CD14-positive monocyte (primary cell): ENCODE data around the gene SNRNP200. TPM values are rescaled to one million over a fixed set of nuclear protein-coding genes. Genes with fewer than 3 reads are reported as not detected.

Experiments used
- DNase-seq, 3 donors: peaks; one replicate each; pipeline ENCODE4 v3.0.0-alpha.2; 2011 to 2022
- H2AFZ ChIP-seq: 2 replicates; pipeline ENCODE4 v1.6.0; 2012; ENCODE audit warnings: mild to moderate bottlenecking, low read depth, low read length, inconsistent platforms; ENCODE audit not compliant: insufficient read depth, poor library complexity, severe bottlenecking
- H3K27ac ChIP-seq, 2 donors: 1 replicate in 1 of 2; 2 replicates in 1 of 2; pipeline ENCODE4 v1.5.1; 2012 to 2013; ENCODE audit warnings: low read length in 2 of 2, control low read depth in 1 of 2, inconsistent platforms in 1 of 2, low read depth in 1 of 2, mild to moderate bottlenecking in 1 of 2
- H3K27me3 ChIP-seq, 2 donors: one replicate each; pipeline versions ENCODE4 v1.6.0 to v1.6.1; 2011 to 2013; ENCODE audit warnings: low read length in 2 of 2; ENCODE audit not compliant: control insufficient read depth in 2 of 2, insufficient read depth in 2 of 2
- H3K36me3 ChIP-seq, 2 donors: replicated peaks in 1 of 2; 1 replicate in 1 of 2; 2 replicates in 1 of 2; pipeline versions ENCODE4 v1.5.1 to v1.6.1; 2012 to 2013; ENCODE audit warnings: low read length in 2 of 2, control low read depth in 1 of 2, inconsistent platforms in 1 of 2, mild to moderate bottlenecking in 1 of 2; ENCODE audit not compliant: insufficient read depth in 2 of 2, control insufficient read depth in 1 of 2
- H3K4me1 ChIP-seq, 2 donors: 1 replicate in 1 of 2; 2 replicates in 1 of 2; pipeline versions ENCODE4 v1.5.1 to v1.6.1; 2012 to 2013; ENCODE audit warnings: low read length in 2 of 2, control low read depth in 1 of 2, inconsistent platforms in 1 of 2, mild to moderate bottlenecking in 1 of 2, moderate library complexity in 1 of 2; ENCODE audit not compliant: insufficient read depth in 2 of 2, control insufficient read depth in 1 of 2
- H3K4me2 ChIP-seq: replicated peaks from 2 replicates; pipeline ENCODE3; 2012; ENCODE audit warnings: low read length, moderate library complexity, mild to moderate bottlenecking; ENCODE audit not compliant: poor library complexity, severe bottlenecking; ENCODE audit errors: extremely low read depth
- H3K4me3 ChIP-seq, 3 experiments: fragments of 200-600 bp in 1 of 3; sonication (generic) in 1 of 3; replicated peaks in 1 of 3; 1 replicate in 2 of 3; 2 replicates in 1 of 3; pipeline ENCODE4 v1.5.1; 2011 to 2013; ENCODE audit warnings: low read length in 3 of 3, mild to moderate bottlenecking in 3 of 3, control low read depth in 2 of 3, low read depth in 2 of 3, inconsistent platforms in 1 of 3, moderate library complexity in 1 of 3
- H3K79me2 ChIP-seq: 2 replicates; pipeline ENCODE4 v1.6.0; 2012; ENCODE audit warnings: mild to moderate bottlenecking, control low read depth, inconsistent platforms, low read length, moderate library complexity; ENCODE audit not compliant: insufficient read depth
- H3K9ac ChIP-seq: 2 replicates; pipeline ENCODE4 v1.6.0; 2017; ENCODE audit warnings: low read length, mild to moderate bottlenecking; ENCODE audit not compliant: insufficient read depth, poor library complexity, severe bottlenecking
- H3K9me3 ChIP-seq, 2 donors: replicated peaks in 1 of 2; 1 replicate in 1 of 2; 2 replicates in 1 of 2; pipeline versions ENCODE4 v1.5.1 to v1.6.1; 2012 to 2013; ENCODE audit warnings: low read length in 2 of 2, control low read depth in 1 of 2; ENCODE audit not compliant: control insufficient read depth in 1 of 2, insufficient read depth in 1 of 2
- H4K20me1 ChIP-seq: 2 replicates; pipeline ENCODE4 v1.6.0; 2012; ENCODE audit warnings: mild to moderate bottlenecking, low read length, control low read depth, moderate library complexity; ENCODE audit not compliant: insufficient read depth
- H3K27ac Mint-ChIP-seq, 7 donors: one replicate each; pipeline ENCODE4 v1.8.0; 2020; ENCODE audit warnings: mild to moderate bottlenecking in 7 of 7, mixed read lengths in 7 of 7, moderate library complexity in 6 of 7, inconsistent platforms in 2 of 7
- H3K27me3 Mint-ChIP-seq, 3 donors: one replicate each; pipeline ENCODE4 v1.8.0; 2021 to 2022; ENCODE audit warnings: low read depth in 3 of 3, mild to moderate bottlenecking in 3 of 3, mixed read lengths in 3 of 3, moderate library complexity in 3 of 3, inconsistent platforms in 1 of 3
- H3K36me3 Mint-ChIP-seq, 2 donors: one replicate each; pipeline ENCODE4 v1.8.0; 2020; ENCODE audit warnings: mixed read lengths in 2 of 2, inconsistent platforms in 1 of 2, mild to moderate bottlenecking in 1 of 2
- H3K4me1 Mint-ChIP-seq: one replicate; pipeline ENCODE4 v1.8.0; 2020; ENCODE audit warnings: mild to moderate bottlenecking, mixed read lengths
- H3K4me3 Mint-ChIP-seq, 2 donors: one replicate each; pipeline ENCODE4 v1.8.0; 2020; ENCODE audit warnings: mild to moderate bottlenecking in 2 of 2, mixed read lengths in 2 of 2, moderate library complexity in 1 of 2
- H3K9me3 Mint-ChIP-seq, 7 donors: one replicate each; pipeline ENCODE4 v1.8.0; 2020 to 2022; ENCODE audit warnings: mixed read lengths in 7 of 7, mild to moderate bottlenecking in 6 of 7, moderate library complexity in 6 of 7, inconsistent platforms in 2 of 7
- WGBS: methylation state at CpG from one replicate; pipeline ENCODE4 v1.1.5; 2013; ENCODE audit warnings: missing lambda C conversion rate; ENCODE audit not compliant: insufficient coverage; 5-methylcytosine and 5-hydroxymethylcytosine counted together
- intact Hi-C, 2 donors: fragments of 100-400 bp; cut with micrococcal nuclease; formaldehyde crosslinking; loops; one replicate each; pipeline versions ENCODE4 v1.15.0 to v1.15.1; 2023
- polyA plus RNA-seq, 3 donors: library from polyadenylated mRNA; depleted of rRNA in 1 of 3; unstranded in 2 of 3; stranded (reverse) in 1 of 3; fragments of 300-500 nt in 2 of 3; fragments of >200 nt in 1 of 3; fragmentation: Illumina TruSeq in 2 of 3; gene quantifications; 1 replicate in 2 of 3; 2 replicates in 1 of 3; pipeline ENCODE4 v1.2.3, GENCODE V29; 2012 to 2021
- TF ChIP-seq, protein P1 (sequence below): fragments of 200-600 bp; IDR thresholded peaks from one replicate; pipeline ENCODE4 v1.8.0; 2022; ENCODE audit warnings: antibody characterized with exemption, mild to moderate bottlenecking

Gene SNRNP200
- polyA plus RNA-seq, 3 donors = 27.2 to 122 (median 36.1) TPM

DNA sequence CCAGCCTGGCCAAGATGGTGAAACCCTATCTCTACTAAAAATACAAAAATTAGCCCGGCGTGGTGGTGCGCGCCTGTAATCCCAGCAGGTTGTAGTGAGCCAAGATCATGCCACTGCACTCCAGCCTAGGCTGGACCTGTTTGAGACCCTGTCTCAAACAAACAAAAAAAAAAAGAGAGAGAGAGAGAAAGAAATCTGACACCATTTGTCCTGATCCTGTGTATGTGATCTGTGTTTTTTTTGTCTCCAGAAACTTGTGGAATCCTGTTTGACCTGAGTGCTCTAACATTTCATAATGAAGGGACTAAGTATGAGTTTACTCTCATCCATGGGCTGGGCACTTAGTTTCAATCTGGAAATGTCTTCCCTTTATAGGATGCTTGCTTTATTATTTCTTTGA lies 13.4 kb upstream of the SNRNP200 start:
- no peaks in the 10 kb centered on the region for H3K36me3 ChIP-seq
- H3K27me3 ChIP-seq = peaks cover 0 to 5% of the 10 kb centered on the region in 2 donors
- H3K79me2 ChIP-seq = no peaks in the 10 kb centered on the region
- TF ChIP-seq, protein P1, sequence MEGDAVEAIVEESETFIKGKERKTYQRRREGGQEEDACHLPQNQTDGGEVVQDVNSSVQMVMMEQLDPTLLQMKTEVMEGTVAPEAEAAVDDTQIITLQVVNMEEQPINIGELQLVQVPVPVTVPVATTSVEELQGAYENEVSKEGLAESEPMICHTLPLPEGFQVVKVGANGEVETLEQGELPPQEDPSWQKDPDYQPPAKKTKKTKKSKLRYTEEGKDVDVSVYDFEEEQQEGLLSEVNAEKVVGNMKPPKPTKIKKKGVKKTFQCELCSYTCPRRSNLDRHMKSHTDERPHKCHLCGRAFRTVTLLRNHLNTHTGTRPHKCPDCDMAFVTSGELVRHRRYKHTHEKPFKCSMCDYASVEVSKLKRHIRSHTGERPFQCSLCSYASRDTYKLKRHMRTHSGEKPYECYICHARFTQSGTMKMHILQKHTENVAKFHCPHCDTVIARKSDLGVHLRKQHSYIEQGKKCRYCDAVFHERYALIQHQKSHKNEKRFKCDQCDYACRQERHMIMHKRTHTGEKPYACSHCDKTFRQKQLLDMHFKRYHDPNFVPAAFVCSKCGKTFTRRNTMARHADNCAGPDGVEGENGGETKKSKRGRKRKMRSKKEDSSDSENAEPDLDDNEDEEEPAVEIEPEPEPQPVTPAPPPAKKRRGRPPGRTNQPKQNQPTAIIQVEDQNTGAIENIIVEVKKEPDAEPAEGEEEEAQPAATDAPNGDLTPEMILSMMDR = no peak
- peak overlapping the region; percentile 62 for H2AFZ ChIP-seq
- H3K4me3 Mint-ChIP-seq = peak overlapping the region; percentile 44 to 66
- peak overlapping the region in 1 of 3 experiments; percentile 45 for H3K4me3 ChIP-seq
- H3K4me1 ChIP-seq = peaks cover 35 to 44% of the 10 kb centered on the region in 2 donors
- peaks cover 20 to 32% (median 24%) of the 10 kb centered on the region in 3 donors for H3K27me3 Mint-ChIP-seq
- intact Hi-C loops = no loop called here
- peak overlapping the region in 4 of 7 donors; percentile 32 to 73 (median 56) for H3K27ac Mint-ChIP-seq
- peaks cover 0 to 3% of the 10 kb centered on the region in 2 donors for H3K36me3 Mint-ChIP-seq
- no CpG with 5 or more reads among the region's 4 CpGs for WGBS
- H3K9me3 Mint-ChIP-seq = no peaks in the 10 kb centered on the region
- DNase-seq = no peak
- H4K20me1 ChIP-seq = no peaks in the 10 kb centered on the region
- peak overlapping the region; percentile 59 for H3K4me2 ChIP-seq
- no peak overlapping the region for H3K9ac ChIP-seq
- H3K27ac ChIP-seq = peak overlapping the region in 1 of 2 donors; percentile 40
- no peaks in the 10 kb centered on the region for H3K9me3 ChIP-seq
- peaks cover 47% of the 10 kb centered on the region for H3K4me1 Mint-ChIP-seq

DNA sequence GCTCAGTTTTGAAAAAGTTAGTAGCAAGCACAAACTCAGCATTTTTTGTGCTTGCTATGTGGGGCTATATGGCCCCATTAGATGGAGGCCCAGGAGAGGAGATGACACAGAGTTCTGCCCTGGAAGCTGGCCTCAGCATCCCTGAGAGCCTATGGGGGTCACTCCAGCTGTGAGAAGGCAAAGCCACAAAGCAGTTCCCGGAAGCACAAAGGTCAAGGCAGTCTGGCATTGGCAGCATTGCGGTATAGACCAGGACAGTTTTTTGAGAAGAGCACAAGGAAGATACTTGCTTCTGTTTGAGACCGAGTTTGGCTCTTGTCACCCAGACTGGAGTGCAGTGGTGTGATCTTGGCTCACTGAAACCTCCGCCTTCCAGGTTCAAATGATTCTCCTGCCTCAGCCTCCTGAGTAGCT lies 12.2 kb upstream of the SNRNP200 start:
- Mint-ChIP-seq H3K27me3 (peaks cover 12 to 24% (median 16%) of the 10 kb centered on the region in 3 donors), H3K9me3 (no peaks in the 10 kb centered on the region), H3K4me1 (peaks cover 42% of the 10 kb centered on the region), H3K36me3 (no peaks in the 10 kb centered on the region), H3K27ac (peak overlapping the region in 1 of 7 donors; percentile 57), H3K4me3 (no peak overlapping the region)
- no peaks in the 10 kb centered on the region for H3K79me2 ChIP-seq
- H3K9me3 ChIP-seq = no peaks in the 10 kb centered on the region
- H4K20me1 ChIP-seq = no peaks in the 10 kb centered on the region
- H2AFZ ChIP-seq = no peak overlapping the region
- no peaks in the 10 kb centered on the region for H3K36me3 ChIP-seq
- 100% methylated on average over 4 of the region's 4 CpGs for WGBS
- intact Hi-C loops = no loop called here
- H3K9ac ChIP-seq = no peak overlapping the region
- no peak overlapping the region for H3K4me2 ChIP-seq
- H3K4me3 ChIP-seq = no peak overlapping the region
- H3K4me1 ChIP-seq = peaks cover 34 to 44% of the 10 kb centered on the region in 2 donors
- TF ChIP-seq, protein P1 = no peak
- H3K27me3 ChIP-seq = no peaks in the 10 kb centered on the region
- no peak for DNase-seq
- no peak overlapping the region for H3K27ac ChIP-seq
